Gastrocnemius medialis (tissue), 4 donors: ENCODE results near the gene RASGRP4. TPM values are rescaled to one million over a fixed set of nuclear protein-coding genes. Genes with fewer than 3 reads are reported as not detected.

Source experiments
- ATAC-seq, 2 donors: fragments of 150-250 bp; one replicate each; pipeline ENCODE4 v1.9.1; 2016
- DNase-seq, 2 donors: peaks; one replicate each; pipeline ENCODE4 v3.0.0-alpha.2; 2019
- H3K27ac ChIP-seq, 4 donors: fragments of 200-600 bp; sonication (generic); 1 replicate in 1 of 4; 2 replicates in 3 of 4; pipeline ENCODE4 v1.5.1; 2016 to 2018; ENCODE audit warnings: mild to moderate bottlenecking in 2 of 4, moderate library complexity in 1 of 4
- H3K27me3 ChIP-seq, 3 donors: fragments of 200-600 bp; sonication (generic) in 2 of 3; 1 replicate in 1 of 3; 2 replicates in 2 of 3; pipeline versions ENCODE4 v1.5.1 to v1.6.0; 2016 to 2019; ENCODE audit warnings: mild to moderate bottlenecking in 1 of 3, moderate library complexity in 1 of 3
- H3K36me3 ChIP-seq, 2 donors: fragments of 200-600 bp; sonication (generic) in 1 of 2; one replicate each; pipeline ENCODE4 v1.5.1; 2017 to 2018
- H3K4me1 ChIP-seq, 2 donors: fragments of 200-600 bp; sonication (generic) in 1 of 2; one replicate each; pipeline ENCODE4 v1.5.1; 2016 to 2017; ENCODE audit warnings: mild to moderate bottlenecking in 2 of 2
- H3K4me3 ChIP-seq, 4 donors: fragments of 200-600 bp; sonication (generic) in 3 of 4; 1 replicate in 1 of 4; 2 replicates in 3 of 4; pipeline ENCODE4 v1.5.1; 2016 to 2019; ENCODE audit warnings: mild to moderate bottlenecking in 2 of 4
- H3K9me3 ChIP-seq, 3 donors: fragments of 200-600 bp; sonication (generic) in 2 of 3; 1 replicate in 1 of 3; 2 replicates in 2 of 3; pipeline ENCODE4 v1.5.1; 2016 to 2019
- CTCF ChIP-seq, 5 experiments: fragments of 450-650 bp in 3 of 5; fragments of 200-600 bp in 2 of 5; sonication (generic) in 2 of 5; IDR thresholded peaks in 4 of 5; conservative IDR thresholded peaks in 1 of 5; 1 replicate in 4 of 5; 2 replicates in 1 of 5; pipeline ENCODE4 v1.5.1; 2016 to 2019; ENCODE audit warnings: antibody characterized with exemption in 5 of 5, mild to moderate bottlenecking in 3 of 5, moderate library complexity in 3 of 5
- POLR2A ChIP-seq, 2 donors: fragments of 450-650 bp; IDR thresholded peaks; one replicate each; pipeline ENCODE4 v1.6.1; 2017; ENCODE audit warnings: antibody characterized with exemption in 2 of 2, mild to moderate bottlenecking in 2 of 2, moderate library complexity in 2 of 2
- in situ Hi-C, 4 donors: fragments of 200-750 bp; cut with MboI; loops; one replicate each; pipeline versions ENCODE4 v1.15.0 to v1.8.0; 2017; ENCODE audit warnings: low sequenced_read_pairs in 4 of 4
- intact Hi-C: fragments of 100-400 bp; cut with DNase I; formaldehyde crosslinking; loops from one replicate; pipeline ENCODE4 v1.15.1; 2023; ENCODE audit warnings: low total_unique reads
- total RNA-seq, 4 donors: library from RNA; depleted of rRNA; stranded (reverse); fragments of >200 nt; gene quantifications; one replicate each; pipeline versions ENCODE4 v1.1.0 to v1.2.3, GENCODE V29; 2016

The RASGRP4 gene
- total RNA-seq, 4 donors from 2014 or later = 0.61 to 2.2 (median 0.94) TPM

GRCh38 chr19:38362076-38362945 is 63.7 kb downstream of the RASGRP4 start:
- DNase-seq (peak in 1 of 2 donors; percentile 41), ATAC-seq (peak; percentile 32 to 35)
- intact Hi-C loops (no loop called here), in situ Hi-C loops (no loop called here)
- Histone ChIP-seq H3K27me3 (peaks cover 14 to 32% (median 20%) of the 10 kb centered on the region in 3 donors), H3K4me1 (peaks cover 5 to 14% of the 10 kb centered on the region in 2 donors), H3K9me3 (no peaks in the 10 kb centered on the region), H3K27ac (peak overlapping the region in 3 of 4 donors; percentile 31 to 50 (median 41)), H3K36me3 (no peaks in the 10 kb centered on the region), H3K4me3 (peak overlapping the region; percentile 45 to 71 (median 70))
- TF ChIP-seq CTCF (IDR thresholded peaks at IDR 0.05 in 4 of 5, conservative IDR thresholded peaks at IDR 0.05 in 1 of 5) = no peak
- TF ChIP-seq POLR2A (IDR thresholded peaks at IDR 0.05) = no peak

- no peaks in the 10 kb centered on the region for H3K36me3 ChIP-seq
- in situ Hi-C loops = no loop called here
- H3K4me3 ChIP-seq = peak overlapping the region; percentile 45 to 71 (median 70)
- peaks cover 16 to 32% (median 20%) of the 10 kb centered on the region in 3 donors for H3K27me3 ChIP-seq
- peak in 3 of 5 experiments; percentile 16 to 38 (median 34) for TF ChIP-seq CTCF (IDR thresholded peaks at IDR 0.05 in 4 of 5, conservative IDR thresholded peaks at IDR 0.05 in 1 of 5)
- no peak for TF ChIP-seq POLR2A (IDR thresholded peaks at IDR 0.05)
- ATAC-seq (peak; percentile 65 to 81), DNase-seq (peak in 1 of 2 donors; percentile 34)
- peak overlapping the region in 2 of 4 donors; percentile 18 to 41 for H3K27ac ChIP-seq
- intact Hi-C loops = no loop called here
- peaks cover 5 to 14% of the 10 kb centered on the region in 2 donors for H3K4me1 ChIP-seq
- no peaks in the 10 kb centered on the region for H3K9me3 ChIP-seq
Observed at GRCh38 chr19:38361633-38362075, 64.4 kb downstream of the RASGRP4 start.

- ATAC-seq (no peak), DNase-seq (no peak)
- Histone ChIP-seq H3K36me3 (no peaks in the 10 kb centered on the region), H3K9me3 (no peaks in the 10 kb centered on the region), H3K4me3 (peak overlapping the region; percentile 45 to 71 (median 70)), H3K27ac (peak overlapping the region in 1 of 4 donors; percentile 18), H3K27me3 (peaks cover 21 to 31% (median 25%) of the 10 kb centered on the region in 3 donors), H3K4me1 (peaks cover 5 to 14% of the 10 kb centered on the region in 2 donors)
- TF ChIP-seq POLR2A (IDR thresholded peaks at IDR 0.05) (no peak), CTCF (IDR thresholded peaks at IDR 0.05 in 4 of 5, conservative IDR thresholded peaks at IDR 0.05 in 1 of 5) (no peak)
- in situ Hi-C loops = no loop called here
- intact Hi-C loops = no loop called here
Observed at GRCh38 chr19:38360839-38361631, 65.0 kb downstream of the RASGRP4 start.

- no peak overlapping the region for H3K4me3 ChIP-seq
- no peak for TF ChIP-seq CTCF (IDR thresholded peaks at IDR 0.05 in 4 of 5, conservative IDR thresholded peaks at IDR 0.05 in 1 of 5)
- TF ChIP-seq POLR2A (IDR thresholded peaks at IDR 0.05) = no peak
- DNase-seq = no peak
- no peak for ATAC-seq
- in situ Hi-C loops = no loop called here
- H3K9me3 ChIP-seq = no peaks in the 10 kb centered on the region
- intact Hi-C loops = no loop called here
- peaks cover 21 to 34% (median 25%) of the 10 kb centered on the region in 3 donors for H3K27me3 ChIP-seq
- H3K27ac ChIP-seq = no peak overlapping the region
- H3K36me3 ChIP-seq = no peaks in the 10 kb centered on the region
- H3K4me1 ChIP-seq = peaks cover 5 to 14% of the 10 kb centered on the region in 2 donors
Observed at GRCh38 chr19:38360351-38360750, 65.7 kb downstream of the RASGRP4 start.
